ENCODE measurements around the gene SMURF1. TPM values are rescaled to one million over a fixed set of nuclear protein-coding genes. Genes with fewer than 3 reads are reported as not detected.

The SMURF1 gene
- polyA plus RNA-seq, 1 donor from 2014 or later: 22.9 TPM

GRCh38 chr7:99040104-99040958, 103.6 kb downstream of the SMURF1 start:
- Histone ChIP-seq H3K9ac (ENCODE audit: low read length) (no peak overlapping the region), H3K9me2 (ENCODE audit: insufficient read depth, low read length) (no peaks in the 10 kb centered on the region), H3K4me2 (ENCODE audit: low read length) (no peak overlapping the region), H4K20me1 (ENCODE audit: insufficient read depth) (no peaks in the 10 kb centered on the region), H2AFZ (ENCODE audit: low read depth, low read length) (no peak overlapping the region), H3K79me2 (replicated peaks; ENCODE audit: insufficient read depth, low read length) (no peaks in the 10 kb centered on the region), H3K9me3 (ENCODE audit: low read length) (no peaks in the 10 kb centered on the region), H3F3A (ENCODE audit: insufficient read depth, low read length, poor library complexity, severe bottlenecking) (no peaks in the 10 kb centered on the region), H3K4me3 (ENCODE audit: low read length) (no peak overlapping the region), H3K27me3 (ENCODE audit: insufficient read depth, low read depth, low read length) (no peaks in the 10 kb centered on the region), H3K36me3 (ENCODE audit: insufficient read depth, low read length) (no peaks in the 10 kb centered on the region), H3K27ac (ENCODE audit: low read length) (no peak overlapping the region)
- TF ChIP-seq RAD21 (conservative IDR thresholded peaks at IDR 0.05) (peak; percentile 87), EP300 (conservative IDR thresholded peaks at IDR 0.05; ENCODE audit: poor library complexity, severe bottlenecking) (no peak), EZH2 (IDR thresholded peaks at IDR 0.05; ENCODE audit: borderline replicate concordance, insufficient read depth, low read length, poor library complexity, severe bottlenecking) (no peak), MXI1 (conservative IDR thresholded peaks at IDR 0.05; ENCODE audit: poor library complexity, severe bottlenecking) (peak; percentile 57), CTCF (IDR thresholded peaks at IDR 0.05; ENCODE audit: poor library complexity, severe bottlenecking) (peak; percentile 84), SMC3 (conservative IDR thresholded peaks at IDR 0.05; ENCODE audit: poor library complexity) (peak; percentile 83)

GRCh38 chr7:99039384-99039891, 104.5 kb downstream of the SMURF1 start:
- H4K20me1 ChIP-seq (ENCODE audit: insufficient read depth): no peaks in the 10 kb centered on the region
- H3K9ac ChIP-seq (ENCODE audit: low read length): no peak overlapping the region
- no peaks in the 10 kb centered on the region for H3K79me2 ChIP-seq (replicated peaks; ENCODE audit: insufficient read depth, low read length)
- no peak overlapping the region for H2AFZ ChIP-seq (ENCODE audit: low read depth, low read length)
- H3K27me3 ChIP-seq (ENCODE audit: insufficient read depth, low read depth, low read length): no peaks in the 10 kb centered on the region
- no peak overlapping the region for H3K4me3 ChIP-seq (ENCODE audit: low read length)
- no peak overlapping the region for H3K4me2 ChIP-seq (ENCODE audit: low read length)
- TF ChIP-seq REST (IDR thresholded peaks at IDR 0.05; ENCODE audit: borderline replicate concordance) (no peak), TAF1 (IDR thresholded peaks at IDR 0.05; ENCODE audit: low read depth) (no peak), MXI1 (conservative IDR thresholded peaks at IDR 0.05; ENCODE audit: poor library complexity, severe bottlenecking) (no peak), POLR2AphosphoS5 (IDR thresholded peaks at IDR 0.05) (no peak), EZH2 (IDR thresholded peaks at IDR 0.05; ENCODE audit: borderline replicate concordance, insufficient read depth, low read length, poor library complexity, severe bottlenecking) (no peak), CTCF (IDR thresholded peaks at IDR 0.05; ENCODE audit: poor library complexity, severe bottlenecking) (no peak), SMC3 (conservative IDR thresholded peaks at IDR 0.05; ENCODE audit: poor library complexity) (no peak), RAD21 (conservative IDR thresholded peaks at IDR 0.05) (no peak), EP300 (conservative IDR thresholded peaks at IDR 0.05; ENCODE audit: poor library complexity, severe bottlenecking) (no peak)
- H3K9me3 ChIP-seq (ENCODE audit: low read length): no peaks in the 10 kb centered on the region
- no peak overlapping the region for H3K27ac ChIP-seq (ENCODE audit: low read length)
- no peaks in the 10 kb centered on the region for H3K36me3 ChIP-seq (ENCODE audit: insufficient read depth, low read length)
- no peaks in the 10 kb centered on the region for H3K9me2 ChIP-seq (ENCODE audit: insufficient read depth, low read length)
- no peaks in the 10 kb centered on the region for H3F3A ChIP-seq (ENCODE audit: insufficient read depth, low read length, poor library complexity, severe bottlenecking)
